HEK293 (cell line): ENCODE results near the gene CYB5R2.

Source experiments
- CTCF ChIA-PET: fragments of 350-600 bp; formaldehyde crosslinking; extraction: SDS; loops from one replicate; lab custom pipeline; 2021; ENCODE audit warnings: antibody characterized with exemption; lab: Yijun Ruan, JAX
- POLR2A ChIA-PET: fragments of 300-600 bp; formaldehyde crosslinking; extraction: SDS; loops from one replicate; lab custom pipeline; 2020; ENCODE audit warnings: antibody characterized with exemption, inconsistent platforms; lab: Yijun Ruan, JAX
- H3K27ac ChIP-seq: fragments of 200-500 bp; sonication (Bioruptor generic); 2 replicates; pipeline ENCODE4 v1.5.1; 2014; ENCODE audit warnings: low read depth, low read length, control low read depth, inconsistent platforms; ENCODE audit errors: extremely low read depth
- H3K36me3 ChIP-seq, 2 experiments: fragments of 200-500 bp in 1 of 2; sonication (Bioruptor generic) in 1 of 2; 1 replicate in 1 of 2; 2 replicates in 1 of 2; pipeline ENCODE4 v1.5.1; 2014 to 2017; ENCODE audit warnings: inconsistent platforms in 2 of 2, low read length in 2 of 2; ENCODE audit not compliant: control insufficient read depth in 2 of 2, insufficient read depth in 1 of 2
- H3K4me1 ChIP-seq: fragments of 200-500 bp; sonication (Bioruptor generic); 2 replicates; pipeline ENCODE4 v1.5.1; 2014; ENCODE audit warnings: mild to moderate bottlenecking, low read length, inconsistent platforms; ENCODE audit not compliant: control insufficient read depth, insufficient read depth
- H3K4me3 ChIP-seq: 2 replicates; pipeline ENCODE4 v1.5.1; 2011; ENCODE audit warnings: low read depth, mild to moderate bottlenecking, control low read depth, low read length, moderate library complexity
- H3K9me3 ChIP-seq: fragments of 200-500 bp; sonication (Bioruptor generic); 2 replicates; pipeline ENCODE4 v1.5.1; 2014; ENCODE audit warnings: low read depth, low read length, inconsistent platforms; ENCODE audit not compliant: control insufficient read depth, insufficient read depth
- GLI2 ChIP-seq: fragments of 450-650 bp; formaldehyde crosslinking; IDR thresholded peaks from 2 replicates; pipeline ENCODE4; 2017; ENCODE audit warnings: missing biosample characterization, missing genetic modification characterization, low read depth, borderline replicate concordance
- HOXA7 ChIP-seq: sonication (generic); formaldehyde crosslinking; IDR thresholded peaks from 2 replicates; pipeline ENCODE4 v1.8.1; 2022; ENCODE audit warnings: missing genetic modification reagents, borderline replicate concordance
- INSM2 ChIP-seq: fragments of 450-650 bp; formaldehyde crosslinking; IDR thresholded peaks from 2 replicates; pipeline ENCODE4 v1.5.1; 2016; ENCODE audit warnings: missing biosample characterization, missing genetic modification characterization
- MZF1 ChIP-seq: fragments of 450-650 bp; formaldehyde crosslinking; IDR thresholded peaks from 2 replicates; pipeline ENCODE4 v1.5.1; 2017; ENCODE audit warnings: missing biosample characterization, missing genetic modification characterization, borderline replicate concordance
- SP3 ChIP-seq: fragments of 450-650 bp; formaldehyde crosslinking; IDR thresholded peaks from 2 replicates; pipeline ENCODE4 v1.5.1; 2016; ENCODE audit warnings: missing biosample characterization, missing genetic modification characterization
- TRIM28 ChIP-seq: IDR thresholded peaks from 2 replicates; pipeline ENCODE4 v1.6.1; 2011; ENCODE audit warnings: low read length, control low read depth, borderline replicate concordance
- ZEB2 ChIP-seq: fragments of 450-650 bp; formaldehyde crosslinking; IDR thresholded peaks from 2 replicates; pipeline ENCODE4 v1.5.1; 2016; ENCODE audit warnings: missing biosample characterization, missing genetic modification characterization
- ZNF169 ChIP-seq: fragments of 450-650 bp; formaldehyde crosslinking; IDR thresholded peaks from 2 replicates; pipeline ENCODE4 v1.5.1; 2016; ENCODE audit warnings: missing biosample characterization, missing genetic modification characterization
- ZNF175 ChIP-seq: fragments of 450-650 bp; formaldehyde crosslinking; IDR thresholded peaks from 2 replicates; pipeline ENCODE4 v1.5.1; 2016; ENCODE audit warnings: missing biosample characterization, missing genetic modification characterization
- ZNF26 ChIP-seq: fragments of 450-650 bp; formaldehyde crosslinking; IDR thresholded peaks from 2 replicates; pipeline ENCODE4 v1.5.1; 2016; ENCODE audit warnings: missing biosample characterization, missing genetic modification characterization
- ZNF488 ChIP-seq: fragments of 450-650 bp; formaldehyde crosslinking; IDR thresholded peaks from 2 replicates; pipeline ENCODE4 v1.5.1; 2016; ENCODE audit warnings: missing biosample characterization, missing genetic modification characterization
- ZNF521 ChIP-seq: fragments of 450-650 bp; formaldehyde crosslinking; IDR thresholded peaks from 2 replicates; pipeline ENCODE4 v1.5.1; 2017; ENCODE audit warnings: missing biosample characterization, mild to moderate bottlenecking, missing genetic modification characterization
- ZNF530 ChIP-seq: fragments of 450-650 bp; formaldehyde crosslinking; IDR thresholded peaks from 2 replicates; pipeline ENCODE4 v1.5.1; 2016; ENCODE audit warnings: low read depth, missing biosample characterization, missing genetic modification characterization
- ZNF544 ChIP-seq: fragments of 450-650 bp; formaldehyde crosslinking; IDR thresholded peaks from 2 replicates; pipeline ENCODE4 v1.5.0; 2017; ENCODE audit warnings: missing biosample characterization, missing genetic modification characterization
- ZNF555 ChIP-seq: fragments of 450-650 bp; formaldehyde crosslinking; conservative IDR thresholded peaks from 2 replicates; pipeline ENCODE4 v1.5.1; 2017; ENCODE audit warnings: missing biosample characterization, mild to moderate bottlenecking, missing genetic modification characterization, inconsistent platforms
- ZNF596 ChIP-seq: fragments of 450-650 bp; IDR thresholded peaks from 2 replicates; pipeline ENCODE4 v1.5.0; 2018; ENCODE audit warnings: missing biosample characterization, mild to moderate bottlenecking, missing genetic modification characterization, moderate library complexity
- ZNF629 ChIP-seq: fragments of 450-650 bp; formaldehyde crosslinking; IDR thresholded peaks from 2 replicates; pipeline ENCODE4 v1.5.1; 2017; ENCODE audit warnings: missing biosample characterization, missing genetic modification characterization
- ZNF660 ChIP-seq: fragments of 450-650 bp; IDR thresholded peaks from 2 replicates; pipeline ENCODE4 v1.5.1; 2018; ENCODE audit warnings: missing biosample characterization, mild to moderate bottlenecking, missing genetic modification characterization
- ZNF677 ChIP-seq: fragments of 450-650 bp; IDR thresholded peaks from 2 replicates; pipeline ENCODE4 v1.5.0; 2018; ENCODE audit warnings: missing biosample characterization, mild to moderate bottlenecking, missing genetic modification characterization, moderate library complexity
- ZSCAN18 ChIP-seq: fragments of 450-650 bp; formaldehyde crosslinking; IDR thresholded peaks from 2 replicates; pipeline ENCODE4 v1.5.1; 2016; ENCODE audit warnings: missing biosample characterization, missing genetic modification characterization

The CYB5R2 gene

GRCh38 chr11:7642747-7643146, 30.6 kb downstream of the CYB5R2 start:
- TF ChIP-seq ZNF629 (tag by site-specific recombination), result no peak
- TF ChIP-seq ZNF26, result no peak
- TF ChIP-seq ZNF169 (tag by site-specific recombination), result no peak
- TF ChIP-seq MZF1 (tag by site-specific recombination), result no peak
- no peak for TF ChIP-seq SP3
- TF ChIP-seq ZNF530 (tag by site-specific recombination), result no peak
- no peak for TF ChIP-seq ZNF596 (tag by site-specific recombination)
- TF ChIP-seq ZNF488 (tag by site-specific recombination), result no peak
- TF ChIP-seq GLI2 (tag by site-specific recombination), result no peak
- no peak for TF ChIP-seq ZNF660
- Histone ChIP-seq H3K9me3 (no peaks in the 10 kb centered on the region), H3K4me3 (no peak overlapping the region), H3K36me3 (peaks cover 0 to 40% of the 10 kb centered on the region in 2 experiments; a peak in 1 of 3 replicates), H3K27ac (no peak overlapping the region), H3K4me1 (no peaks in the 10 kb centered on the region)
- ChIA-PET CTCF (interaction anchor here (0.5 to 1.5 kb wide), 4 partner anchors 14 to 1268 kb away, joined by 3 to 7 read pairs (median 5); partner anchors contain the start of gene PPFIBP2), POLR2A (no interaction called here)

GRCh38 chr11:7640816-7641215, 32.5 kb downstream of the CYB5R2 start:
- ChIA-PET CTCF (no interaction called here), POLR2A (no interaction called here)
- no peak overlapping the region for H3K27ac ChIP-seq

More at GRCh38 chr11:7640816-7641215, 32.5 kb downstream of the CYB5R2 start:
- Histone ChIP-seq H3K9me3 (no peaks in the 10 kb centered on the region), H3K4me1 (no peaks in the 10 kb centered on the region), H3K4me3 (no peak overlapping the region), H3K36me3 (peaks cover 0 to 40% of the 10 kb centered on the region in 2 experiments; a peak in 1 of 3 replicates)
- TF ChIP-seq ZNF175 (tag by site-specific recombination) (no peak), ZNF544 (tag by site-specific recombination) (no peak), ZNF677 (no peak), HOXA7 (CRISPR knock-in tag) (no peak), TRIM28 (no peak), INSM2 (no peak), ZSCAN18 (tag by site-specific recombination) (no peak), ZEB2 (tag by site-specific recombination) (no peak), ZNF555 (no peak), ZNF521 (tag by site-specific recombination) (no peak)
